ENCODE results near the gene ARMC7. TPM values are rescaled to one million over a fixed set of nuclear protein-coding genes. Genes with fewer than 3 reads are reported as not detected.

Gene ARMC7
- total RNA-seq, 1 donor from 2014 or later = 1.9 TPM

DNA sequence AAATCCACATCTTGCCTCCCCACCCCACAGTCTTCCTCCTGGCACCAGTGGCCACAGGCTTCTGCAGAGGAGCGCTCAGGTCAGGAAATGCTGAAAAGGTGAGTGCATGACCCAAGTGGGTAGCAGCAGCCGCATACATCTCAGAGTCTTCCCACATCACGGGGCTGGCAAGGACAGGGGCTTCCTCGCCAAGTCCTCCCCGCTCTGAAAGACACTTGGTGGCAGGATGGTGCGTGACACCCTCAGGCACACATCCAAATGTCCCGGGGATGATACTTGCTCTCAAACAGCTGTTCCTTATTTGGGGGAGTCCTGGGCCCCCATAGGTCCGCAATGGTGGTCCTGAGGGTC lies 30.8 kb upstream of the ARMC7 start:
- H3K9me3 Mint-ChIP-seq = no peaks in the 10 kb centered on the region
- H3K79me2 ChIP-seq (ENCODE audit: low read depth) = no peaks in the 10 kb centered on the region
- no peak overlapping the region for H3K9ac ChIP-seq
- H3K4me3 ChIP-seq = no peak overlapping the region
- H3K27me3 ChIP-seq = no peaks in the 10 kb centered on the region
- no peak overlapping the region for H3K4me2 ChIP-seq
- H3K4me3 Mint-ChIP-seq = no peak overlapping the region
- no peak for DNase-seq (ENCODE audit: low spot score)
- no peak for TF ChIP-seq EZH2phosphoT487 (IDR thresholded peaks at IDR 0.05)
- no peak for TF ChIP-seq EZH2 (IDR thresholded peaks at IDR 0.05)
- TF ChIP-seq, protein P1, sequence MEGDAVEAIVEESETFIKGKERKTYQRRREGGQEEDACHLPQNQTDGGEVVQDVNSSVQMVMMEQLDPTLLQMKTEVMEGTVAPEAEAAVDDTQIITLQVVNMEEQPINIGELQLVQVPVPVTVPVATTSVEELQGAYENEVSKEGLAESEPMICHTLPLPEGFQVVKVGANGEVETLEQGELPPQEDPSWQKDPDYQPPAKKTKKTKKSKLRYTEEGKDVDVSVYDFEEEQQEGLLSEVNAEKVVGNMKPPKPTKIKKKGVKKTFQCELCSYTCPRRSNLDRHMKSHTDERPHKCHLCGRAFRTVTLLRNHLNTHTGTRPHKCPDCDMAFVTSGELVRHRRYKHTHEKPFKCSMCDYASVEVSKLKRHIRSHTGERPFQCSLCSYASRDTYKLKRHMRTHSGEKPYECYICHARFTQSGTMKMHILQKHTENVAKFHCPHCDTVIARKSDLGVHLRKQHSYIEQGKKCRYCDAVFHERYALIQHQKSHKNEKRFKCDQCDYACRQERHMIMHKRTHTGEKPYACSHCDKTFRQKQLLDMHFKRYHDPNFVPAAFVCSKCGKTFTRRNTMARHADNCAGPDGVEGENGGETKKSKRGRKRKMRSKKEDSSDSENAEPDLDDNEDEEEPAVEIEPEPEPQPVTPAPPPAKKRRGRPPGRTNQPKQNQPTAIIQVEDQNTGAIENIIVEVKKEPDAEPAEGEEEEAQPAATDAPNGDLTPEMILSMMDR (IDR thresholded peaks at IDR 0.05) = no peak
- H3K27ac ChIP-seq = no peak overlapping the region
- no peak overlapping the region for H2AFZ ChIP-seq (replicated peaks)
- H3K4me1 Mint-ChIP-seq = peaks cover 17% of the 10 kb centered on the region
- no peak overlapping the region for H3K27ac Mint-ChIP-seq
- peaks cover 3% of the 10 kb centered on the region for H3F3A ChIP-seq (ENCODE audit: low read depth)
- no peaks in the 10 kb centered on the region for H4K20me1 ChIP-seq (ENCODE audit: low read depth)
- H3K27me3 Mint-ChIP-seq (ENCODE audit: insufficient read depth, low read depth) = peaks cover 6% of the 10 kb centered on the region
- H3K9me3 ChIP-seq (ENCODE audit: low read depth) = no peaks in the 10 kb centered on the region
- H3K36me3 Mint-ChIP-seq = no peaks in the 10 kb centered on the region
- H3K36me3 ChIP-seq = no peaks in the 10 kb centered on the region
- no peaks in the 10 kb centered on the region for H3K4me1 ChIP-seq

DNA sequence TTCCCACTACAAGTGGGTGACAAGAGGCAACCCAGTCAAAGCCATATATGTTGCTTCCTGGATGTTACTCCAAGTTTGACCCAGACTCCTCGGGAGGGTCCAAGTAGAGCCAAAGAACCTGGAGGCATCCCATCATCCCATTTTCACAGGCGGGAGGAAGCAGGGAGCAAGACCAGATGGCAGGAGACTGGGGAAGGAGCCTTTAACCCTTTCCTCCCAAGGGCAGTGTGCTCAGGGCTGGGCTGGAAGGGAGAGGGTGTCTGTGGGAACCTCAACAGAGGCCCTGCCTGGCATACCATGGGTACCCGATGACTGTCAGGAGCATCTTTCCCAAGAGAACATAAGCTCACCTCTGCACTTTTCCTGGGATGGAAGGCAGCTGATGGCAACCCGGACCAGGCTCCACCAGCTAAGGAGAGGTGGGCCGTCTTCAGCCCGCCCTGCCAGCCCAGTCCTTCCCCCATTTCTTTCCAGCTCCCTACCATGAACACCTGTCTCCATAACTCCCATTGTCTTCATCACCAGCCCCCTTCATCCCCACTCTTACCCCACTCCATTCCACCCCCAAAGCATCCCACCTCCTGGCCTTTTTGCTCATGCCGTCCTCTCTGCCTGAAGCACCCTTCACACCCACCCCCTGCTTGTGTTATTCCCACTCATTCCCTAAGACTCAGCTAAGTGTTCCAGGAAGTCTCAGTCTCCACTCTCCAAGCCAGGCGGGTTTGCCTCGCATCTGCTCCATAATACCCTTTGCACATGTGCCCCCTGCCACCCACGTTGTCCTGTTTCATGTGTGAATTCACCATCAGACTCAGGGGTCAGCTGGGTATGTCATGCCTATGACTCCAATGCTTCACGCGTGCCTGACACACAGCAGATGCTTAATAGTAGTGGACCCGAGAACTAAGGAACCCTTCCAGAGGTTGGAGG lies 27.9 kb upstream of the ARMC7 start:
- no peak overlapping the region for H3K4me2 ChIP-seq
- no peaks in the 10 kb centered on the region for H3K36me3 Mint-ChIP-seq
- peaks cover 6% of the 10 kb centered on the region for H3F3A ChIP-seq (ENCODE audit: low read depth)
- DNase-seq (ENCODE audit: low spot score) = no peak
- no peak overlapping the region for H3K27ac Mint-ChIP-seq
- no peaks in the 10 kb centered on the region for H4K20me1 ChIP-seq (ENCODE audit: low read depth)
- no peaks in the 10 kb centered on the region for H3K9me3 Mint-ChIP-seq
- no peak overlapping the region for H3K27ac ChIP-seq
- no peaks in the 10 kb centered on the region for H3K36me3 ChIP-seq
- H3K9ac ChIP-seq = no peak overlapping the region
- no peak overlapping the region for H3K4me3 ChIP-seq
- H3K27me3 Mint-ChIP-seq (ENCODE audit: insufficient read depth, low read depth) = peaks cover 8% of the 10 kb centered on the region
- TF ChIP-seq EZH2phosphoT487 (IDR thresholded peaks at IDR 0.05) = no peak
- TF ChIP-seq EZH2 (IDR thresholded peaks at IDR 0.05) = no peak
- TF ChIP-seq, protein P1 (IDR thresholded peaks at IDR 0.05) = no peak
- peaks cover 30% of the 10 kb centered on the region for H3K4me1 Mint-ChIP-seq
- no peak overlapping the region for H2AFZ ChIP-seq (replicated peaks)
- no peaks in the 10 kb centered on the region for H3K4me1 ChIP-seq
- H3K79me2 ChIP-seq (ENCODE audit: low read depth) = no peaks in the 10 kb centered on the region
- H3K4me3 Mint-ChIP-seq = no peak overlapping the region
- H3K9me3 ChIP-seq (ENCODE audit: low read depth) = no peaks in the 10 kb centered on the region
- no peaks in the 10 kb centered on the region for H3K27me3 ChIP-seq

DNA sequence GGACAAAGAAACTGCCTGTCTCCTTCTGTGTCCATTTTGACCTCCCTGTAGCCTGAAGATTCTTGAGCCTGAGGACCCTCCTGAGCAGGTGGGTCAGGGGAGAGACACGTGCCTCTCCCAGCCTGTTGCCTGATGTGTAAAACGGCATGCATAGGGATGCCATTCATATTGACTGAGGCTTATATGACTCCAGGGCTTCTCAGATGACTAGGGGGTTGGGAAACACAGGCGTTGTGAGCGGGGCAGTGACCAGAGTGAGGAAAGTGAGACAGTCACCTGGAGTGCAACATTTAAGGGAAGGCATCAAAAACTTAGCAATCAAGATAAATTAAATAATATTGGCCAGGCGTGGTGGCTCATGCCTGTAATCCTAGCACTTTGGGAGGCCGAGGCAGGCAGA lies 27.1 kb upstream of the ARMC7 start:
- Histone ChIP-seq H3K4me1 (peaks cover 4% of the 10 kb centered on the region), H3K9ac (no peak overlapping the region), H3K27ac (no peak overlapping the region), H2AFZ (replicated peaks) (no peak overlapping the region), H3K9me3 (ENCODE audit: low read depth) (no peaks in the 10 kb centered on the region), H3F3A (ENCODE audit: low read depth) (peaks cover 13% of the 10 kb centered on the region), H3K79me2 (ENCODE audit: low read depth) (no peaks in the 10 kb centered on the region), H3K4me2 (no peak overlapping the region), H3K36me3 (no peaks in the 10 kb centered on the region), H3K4me3 (no peak overlapping the region), H4K20me1 (ENCODE audit: low read depth) (no peaks in the 10 kb centered on the region), H3K27me3 (no peaks in the 10 kb centered on the region)
- H3K27me3 Mint-ChIP-seq (ENCODE audit: insufficient read depth, low read depth) = peaks cover 8% of the 10 kb centered on the region
- H3K4me1 Mint-ChIP-seq = peaks cover 34% of the 10 kb centered on the region
- no peak for DNase-seq (ENCODE audit: low spot score)
- no peak overlapping the region for H3K27ac Mint-ChIP-seq
- H3K9me3 Mint-ChIP-seq = no peaks in the 10 kb centered on the region
- no peaks in the 10 kb centered on the region for H3K36me3 Mint-ChIP-seq
- H3K4me3 Mint-ChIP-seq = no peak overlapping the region
- TF ChIP-seq EZH2phosphoT487 (IDR thresholded peaks at IDR 0.05) = no peak
- no peak for TF ChIP-seq EZH2 (IDR thresholded peaks at IDR 0.05)
- TF ChIP-seq, protein P1 (IDR thresholded peaks at IDR 0.05) = no peak

Measured in neural progenitor cell (in vitro differentiated cells).